Measurements from ENCODE around the gene TANGO2. TPM values are rescaled to one million over a fixed set of nuclear protein-coding genes. Genes with fewer than 3 reads are reported as not detected.
"Not testable (repeated sequence)": the region's sequence is repeated elsewhere in the genome, so short reads cannot be mapped to it uniquely, and the experiment has no call there.

TANGO2 gene
- total RNA-seq, 1 donor from 2014 or later, result 10.0 TPM

DNA sequence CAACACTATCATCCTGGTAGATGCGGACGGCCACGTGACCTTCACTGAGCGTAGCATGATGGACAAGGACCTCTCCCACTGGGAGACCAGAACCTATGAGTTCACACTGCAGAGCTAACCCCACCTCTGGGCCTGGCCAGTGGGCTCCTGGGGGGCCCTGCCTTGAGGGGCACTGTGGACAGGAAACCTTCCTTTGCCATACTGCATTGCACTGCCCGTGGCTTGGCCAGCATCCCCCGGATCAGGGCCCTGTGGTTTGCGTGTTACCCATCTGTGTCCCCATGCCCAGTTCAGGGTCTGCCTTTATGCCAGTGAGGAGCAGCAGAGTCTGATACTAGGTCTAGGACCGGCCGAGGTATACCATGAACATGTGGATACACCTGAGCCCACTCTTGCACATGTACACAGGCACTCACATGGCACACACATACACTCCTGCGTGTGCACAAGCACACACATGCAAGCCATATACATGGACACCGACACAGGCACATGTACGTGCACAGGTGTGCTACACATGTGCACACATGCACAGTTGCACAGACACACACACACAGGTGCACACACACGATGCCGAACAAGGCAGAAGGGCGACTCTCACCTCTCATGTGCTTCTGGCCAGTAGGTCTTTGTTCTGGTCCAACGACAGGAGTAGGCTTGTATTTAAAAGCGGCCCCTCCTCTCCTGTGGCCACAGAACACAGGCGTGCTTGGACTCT lies 43.8 kb downstream of the TANGO2 start:
- Histone ChIP-seq H3F3A (ENCODE audit: low read depth) (no peaks in the 10 kb centered on the region), H3K79me2 (ENCODE audit: low read depth) (no peaks in the 10 kb centered on the region), H3K4me2 (no peak overlapping the region), H3K4me1 (no peaks in the 10 kb centered on the region), H4K20me1 (ENCODE audit: low read depth) (no peaks in the 10 kb centered on the region), H2AFZ (replicated peaks) (no peak overlapping the region), H3K36me3 (no peaks in the 10 kb centered on the region), H3K9ac (no peak overlapping the region), H3K9me3 (ENCODE audit: low read depth) (no peaks in the 10 kb centered on the region), H3K27ac (no peak overlapping the region), H3K27me3 (no peaks in the 10 kb centered on the region), H3K4me3 (no peak overlapping the region)
- TF ChIP-seq EZH2phosphoT487 (IDR thresholded peaks at IDR 0.05), result no peak
- TF ChIP-seq EZH2 (IDR thresholded peaks at IDR 0.05), result no peak
- TF ChIP-seq, protein P1, sequence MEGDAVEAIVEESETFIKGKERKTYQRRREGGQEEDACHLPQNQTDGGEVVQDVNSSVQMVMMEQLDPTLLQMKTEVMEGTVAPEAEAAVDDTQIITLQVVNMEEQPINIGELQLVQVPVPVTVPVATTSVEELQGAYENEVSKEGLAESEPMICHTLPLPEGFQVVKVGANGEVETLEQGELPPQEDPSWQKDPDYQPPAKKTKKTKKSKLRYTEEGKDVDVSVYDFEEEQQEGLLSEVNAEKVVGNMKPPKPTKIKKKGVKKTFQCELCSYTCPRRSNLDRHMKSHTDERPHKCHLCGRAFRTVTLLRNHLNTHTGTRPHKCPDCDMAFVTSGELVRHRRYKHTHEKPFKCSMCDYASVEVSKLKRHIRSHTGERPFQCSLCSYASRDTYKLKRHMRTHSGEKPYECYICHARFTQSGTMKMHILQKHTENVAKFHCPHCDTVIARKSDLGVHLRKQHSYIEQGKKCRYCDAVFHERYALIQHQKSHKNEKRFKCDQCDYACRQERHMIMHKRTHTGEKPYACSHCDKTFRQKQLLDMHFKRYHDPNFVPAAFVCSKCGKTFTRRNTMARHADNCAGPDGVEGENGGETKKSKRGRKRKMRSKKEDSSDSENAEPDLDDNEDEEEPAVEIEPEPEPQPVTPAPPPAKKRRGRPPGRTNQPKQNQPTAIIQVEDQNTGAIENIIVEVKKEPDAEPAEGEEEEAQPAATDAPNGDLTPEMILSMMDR (IDR thresholded peaks at IDR 0.05), result no peak
- no peak for DNase-seq (ENCODE audit: low spot score)
- Mint-ChIP-seq H3K9me3 (no peaks in the 10 kb centered on the region), H3K27me3 (ENCODE audit: insufficient read depth, low read depth) (no peaks in the 10 kb centered on the region), H3K4me1 (peaks cover 6% of the 10 kb centered on the region), H3K4me3 (no peak overlapping the region), H3K36me3 (peaks cover 2% of the 10 kb centered on the region), H3K27ac (no peak overlapping the region)

DNA sequence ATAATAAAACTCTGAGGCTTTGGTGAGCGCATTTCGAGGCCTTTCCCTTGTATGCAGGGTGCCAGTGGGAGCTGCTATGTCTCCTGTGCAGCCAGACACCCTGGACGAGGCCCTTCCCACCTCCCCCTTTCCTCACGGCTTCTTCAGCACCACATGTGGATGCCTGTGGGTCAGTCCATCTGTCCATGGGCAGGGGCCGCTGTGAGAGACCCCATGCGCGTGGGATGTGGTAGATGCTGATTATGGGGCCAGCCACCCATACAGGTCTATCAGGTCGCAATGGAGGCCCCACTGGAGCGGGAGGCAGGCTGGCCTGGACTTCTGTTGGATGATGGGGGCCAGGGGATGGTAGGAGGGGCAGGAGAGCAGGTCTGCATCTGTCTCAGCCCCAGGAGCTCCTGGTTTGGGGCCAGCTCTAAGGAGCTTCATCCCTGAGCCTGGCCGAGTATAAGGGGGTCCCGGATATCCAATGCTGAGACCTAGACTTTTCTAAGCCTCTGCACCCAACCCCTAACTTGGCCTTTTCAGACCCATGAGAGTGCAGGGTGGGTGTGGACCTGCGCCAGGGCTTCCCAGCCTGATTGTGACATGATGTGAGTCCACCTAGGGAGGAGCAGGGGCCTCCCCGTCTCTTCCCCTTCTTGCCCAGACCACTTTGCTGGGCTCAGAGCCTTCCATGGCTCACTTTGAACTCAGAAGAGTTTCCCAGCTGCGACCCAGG lies 45.1 kb downstream of the TANGO2 start:
- no peaks in the 10 kb centered on the region for H3K4me1 ChIP-seq
- no peaks in the 10 kb centered on the region for H3K9me3 ChIP-seq (ENCODE audit: low read depth)
- no peaks in the 10 kb centered on the region for H3K79me2 ChIP-seq (ENCODE audit: low read depth)
- no peak for TF ChIP-seq EZH2 (IDR thresholded peaks at IDR 0.05)
- no peak for TF ChIP-seq EZH2phosphoT487 (IDR thresholded peaks at IDR 0.05)
- TF ChIP-seq, protein P1 (IDR thresholded peaks at IDR 0.05), result no peak
- H3K27me3 ChIP-seq, result no peaks in the 10 kb centered on the region
- H3K4me1 Mint-ChIP-seq, result peaks cover 6% of the 10 kb centered on the region
- H3K36me3 Mint-ChIP-seq, result peaks cover 2% of the 10 kb centered on the region
- no peak overlapping the region for H3K4me3 ChIP-seq
- no peak overlapping the region for H3K27ac ChIP-seq
- no peaks in the 10 kb centered on the region for H4K20me1 ChIP-seq (ENCODE audit: low read depth)
- H3F3A ChIP-seq (ENCODE audit: low read depth), result no peaks in the 10 kb centered on the region
- no peaks in the 10 kb centered on the region for H3K27me3 Mint-ChIP-seq (ENCODE audit: insufficient read depth, low read depth)
- H3K4me3 Mint-ChIP-seq, result no peak overlapping the region
- H3K4me2 ChIP-seq, result no peak overlapping the region
- no peak for DNase-seq (ENCODE audit: low spot score)
- H3K36me3 ChIP-seq, result no peaks in the 10 kb centered on the region
- H2AFZ ChIP-seq (replicated peaks), result no peak overlapping the region
- no peaks in the 10 kb centered on the region for H3K9me3 Mint-ChIP-seq
- no peak overlapping the region for H3K9ac ChIP-seq
- no peak overlapping the region for H3K27ac Mint-ChIP-seq

DNA sequence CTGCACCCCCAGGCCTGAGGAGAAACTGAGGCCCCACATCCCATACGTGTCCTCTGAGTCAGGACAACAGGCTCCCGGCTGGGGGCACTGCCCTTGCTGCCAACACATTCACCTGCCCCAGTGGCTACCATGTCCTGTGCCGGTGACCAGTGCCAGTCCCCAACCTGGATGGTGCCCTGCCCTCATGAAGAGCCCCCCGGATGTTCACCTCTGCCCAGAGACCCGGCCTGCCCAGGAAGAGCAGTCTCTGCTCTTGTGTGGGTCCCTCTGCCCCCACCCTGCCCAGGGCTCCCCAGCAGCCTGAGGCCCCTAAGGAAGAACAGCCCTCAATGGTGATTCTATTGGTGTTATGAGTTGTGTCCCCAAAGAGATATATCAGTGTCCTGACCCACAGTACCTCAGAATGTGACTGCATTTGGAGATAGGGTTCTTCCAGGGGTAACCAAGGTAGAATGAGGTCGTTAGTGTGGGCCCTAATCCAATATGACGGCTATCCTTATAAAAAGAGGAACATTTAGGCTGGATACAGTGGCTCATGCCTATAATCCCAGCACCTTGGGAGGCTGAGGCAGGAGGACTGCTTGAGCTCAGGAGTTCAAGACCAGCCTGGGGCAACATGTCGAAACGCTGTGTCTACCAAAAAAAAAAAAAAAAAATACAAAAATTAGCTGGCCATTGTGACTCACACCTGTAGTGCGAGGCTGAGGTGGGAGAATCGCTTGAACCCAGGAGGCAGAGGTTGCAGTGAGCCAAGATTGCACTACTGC lies 45.9 kb downstream of the TANGO2 start:
- no peaks in the 10 kb centered on the region for H3K9me3 Mint-ChIP-seq
- Histone ChIP-seq H3K4me1 (no peaks in the 10 kb centered on the region), H3K27ac (no peak overlapping the region), H3K27me3 (no peaks in the 10 kb centered on the region), H3K36me3 (no peaks in the 10 kb centered on the region), H4K20me1 (ENCODE audit: low read depth) (no peaks in the 10 kb centered on the region), H3K79me2 (ENCODE audit: low read depth) (no peaks in the 10 kb centered on the region), H3K4me3 (no peak overlapping the region), H3K4me2 (no peak overlapping the region), H3K9me3 (ENCODE audit: low read depth) (no peaks in the 10 kb centered on the region), H3F3A (ENCODE audit: low read depth) (no peaks in the 10 kb centered on the region), H3K9ac (no peak overlapping the region), H2AFZ (replicated peaks) (no peak overlapping the region)
- H3K4me1 Mint-ChIP-seq, result peaks cover 6% of the 10 kb centered on the region
- no peak overlapping the region for H3K4me3 Mint-ChIP-seq
- no peaks in the 10 kb centered on the region for H3K27me3 Mint-ChIP-seq (ENCODE audit: insufficient read depth, low read depth)
- no peak for DNase-seq (ENCODE audit: low spot score)
- H3K27ac Mint-ChIP-seq, result no peak overlapping the region
- H3K36me3 Mint-ChIP-seq, result peaks cover 2% of the 10 kb centered on the region
- TF ChIP-seq EZH2phosphoT487 (IDR thresholded peaks at IDR 0.05) (no peak), EZH2 (IDR thresholded peaks at IDR 0.05) (no peak)
- TF ChIP-seq, protein P1 (IDR thresholded peaks at IDR 0.05), result no peak

DNA sequence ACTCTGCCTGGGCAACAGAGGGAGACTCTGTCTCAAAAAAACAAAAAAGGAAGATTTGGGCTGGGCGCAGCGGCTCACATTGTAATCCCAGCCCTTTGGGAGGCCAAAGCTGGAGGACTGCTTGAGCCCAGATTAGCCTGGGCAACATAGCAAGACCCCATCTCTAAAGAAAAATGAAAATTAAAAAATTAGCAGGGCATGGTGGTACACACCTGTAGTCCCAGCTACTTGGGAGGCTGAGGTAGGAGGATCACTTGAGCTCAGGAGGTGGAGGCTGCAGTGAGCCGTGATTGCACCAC lies 46.4 kb downstream of the TANGO2 start:
- not testable (repeated sequence) for H3K27ac Mint-ChIP-seq, H3K36me3 Mint-ChIP-seq, H3K27me3 ChIP-seq

More for the DNA sequence above, 46.4 kb downstream of the TANGO2 start:
- not testable (repeated sequence) for H3K79me2 ChIP-seq (ENCODE audit: low read depth); H3K36me3 ChIP-seq; H2AFZ ChIP-seq (replicated peaks); H3K27me3 Mint-ChIP-seq (ENCODE audit: insufficient read depth, low read depth); H3K4me3 ChIP-seq; DNase-seq (ENCODE audit: low spot score); H3K4me2 ChIP-seq; H4K20me1 ChIP-seq (ENCODE audit: low read depth); H3K9me3 ChIP-seq (ENCODE audit: low read depth); H3K9me3 Mint-ChIP-seq; H3K4me3 Mint-ChIP-seq; H3K27ac ChIP-seq; H3K4me1 Mint-ChIP-seq; H3K4me1 ChIP-seq; H3K9ac ChIP-seq; H3F3A ChIP-seq (ENCODE audit: low read depth)
